Islet of Langerhans (tissue), 1 donor: ENCODE data around the gene BARHL2.

Experiments used
- FAIRE-seq: peaks from one replicate; lab custom pipeline; 2011; peaks lifted over from hg19 to GRCh38; lab: Jason Lieb, UNC

BARHL2 gene

DNA sequence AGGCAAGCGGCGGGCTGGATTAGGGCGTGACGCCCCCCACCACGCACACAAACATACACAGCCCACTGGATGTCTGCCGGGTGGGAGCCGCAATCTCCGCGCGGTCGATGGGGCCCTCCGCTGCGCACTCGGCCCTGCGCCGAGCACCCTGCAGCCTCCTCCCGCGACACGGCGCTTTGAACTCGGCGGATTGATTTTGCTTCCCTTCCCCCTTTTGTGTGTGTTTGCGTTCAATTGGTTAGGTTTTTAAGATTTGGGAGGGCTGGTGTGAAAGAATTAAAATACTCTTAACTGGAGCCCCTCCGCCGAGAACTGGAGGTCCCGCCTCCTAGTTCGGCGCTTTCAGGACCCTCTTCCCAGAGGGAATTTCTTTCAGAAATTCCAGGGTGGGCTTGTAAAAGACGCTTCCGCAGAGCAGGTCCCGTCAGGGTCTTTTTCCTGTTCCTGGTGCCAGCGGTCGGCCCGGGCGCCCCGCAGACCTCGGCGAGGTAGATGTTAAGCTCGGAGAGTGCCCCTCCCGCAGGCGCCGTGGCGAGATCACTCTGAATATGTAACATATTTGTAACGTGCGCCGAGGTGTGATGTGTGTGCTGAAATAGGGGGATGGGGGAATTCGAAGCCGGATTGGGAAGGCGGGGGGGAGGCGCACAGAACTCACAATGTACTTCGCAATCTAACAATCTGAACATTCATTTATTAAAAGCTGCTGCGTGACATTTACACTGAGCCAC is 8.0 kb upstream of the BARHL2 start:
- FAIRE-seq = no peak

GRCh38 chr1:90724361-90724760 is 7.3 kb upstream of the BARHL2 start:
- FAIRE-seq = no peak

DNA sequence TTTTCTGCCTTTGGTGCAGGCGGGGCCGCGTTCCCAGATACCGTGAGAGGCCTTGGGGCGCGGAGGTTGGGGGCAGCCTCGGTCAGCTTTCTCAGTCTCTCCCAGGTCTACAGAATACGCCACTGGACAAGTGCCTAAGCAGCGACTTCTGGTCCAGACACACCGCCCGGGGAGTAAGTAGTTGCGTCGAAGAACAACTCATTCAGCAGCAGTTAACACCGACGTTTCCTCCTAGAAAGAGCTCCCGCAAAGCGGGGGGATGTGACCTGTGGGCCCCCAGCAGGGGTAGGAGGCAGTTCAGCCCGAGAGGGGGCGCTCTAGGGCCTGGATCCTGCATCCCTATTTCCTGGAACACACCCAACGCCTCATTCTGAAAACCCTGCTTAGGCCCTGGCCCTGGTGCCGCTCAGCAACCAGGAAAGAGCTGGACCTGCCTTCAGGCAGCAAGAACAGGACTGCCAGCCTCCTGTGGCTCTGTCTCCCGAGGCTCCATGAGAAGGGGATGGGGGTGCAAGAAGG is 6.5 kb upstream of the BARHL2 start:
- FAIRE-seq = no peak

GRCh38 chr1:90722874-90723589 is 5.9 kb upstream of the BARHL2 start:
- FAIRE-seq = no peak

DNA sequence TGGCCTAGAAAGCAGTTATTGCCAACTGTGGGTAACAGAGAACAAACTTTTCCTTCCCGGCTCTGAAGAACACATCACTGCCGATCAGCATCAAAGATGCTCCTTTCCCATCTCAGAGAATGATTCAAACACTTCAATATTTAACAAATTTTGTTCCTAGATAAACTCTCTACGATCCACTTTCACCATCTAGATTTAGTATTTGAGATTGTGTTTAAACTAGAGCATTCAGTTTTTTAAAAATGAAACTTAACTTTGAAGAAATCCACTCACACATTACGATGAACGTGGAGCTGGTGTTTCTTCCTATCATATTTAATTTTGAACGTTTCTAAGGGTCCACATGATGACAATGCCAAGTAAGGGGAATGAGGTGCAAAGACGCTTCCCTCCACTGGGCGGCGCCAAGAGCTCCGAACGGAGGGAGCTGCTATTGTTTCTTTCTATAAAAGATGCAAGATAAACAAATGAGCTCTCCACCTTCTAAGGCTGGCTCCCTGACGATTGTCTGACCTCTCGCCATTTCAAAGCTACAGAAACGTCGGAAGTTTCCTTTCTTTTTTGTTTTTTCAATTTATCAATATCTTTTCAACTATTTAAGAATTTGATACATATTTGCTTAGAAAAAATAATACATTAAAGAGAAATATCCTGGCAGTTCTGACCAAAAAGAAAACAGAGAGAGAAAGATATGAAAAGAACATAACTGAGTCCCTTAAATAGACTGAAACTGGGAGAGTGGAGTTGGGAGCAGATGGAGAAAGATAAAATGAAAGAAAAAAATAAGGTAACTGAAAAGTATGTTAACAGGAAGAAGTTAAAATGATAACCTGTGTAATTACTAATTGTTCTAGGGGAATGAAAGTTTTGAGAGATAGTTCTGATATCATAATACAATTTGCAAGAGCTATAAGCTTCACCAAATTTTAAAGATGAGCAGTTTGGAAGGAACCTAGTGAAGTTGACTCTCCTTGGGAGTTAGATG is 4.4 kb upstream of the BARHL2 start:
- FAIRE-seq = peak; percentile 13

- no peak for FAIRE-seq
These were observed 3.1 kb upstream of the BARHL2 start for GRCh38 chr1:90720145-90720636.

GRCh38 chr1:90719330-90720144 is 2.4 kb upstream of the BARHL2 start:
- no peak for FAIRE-seq

- FAIRE-seq = no peak
These were observed 1.6 kb upstream of the BARHL2 start for GRCh38 chr1:90718411-90719329.

DNA sequence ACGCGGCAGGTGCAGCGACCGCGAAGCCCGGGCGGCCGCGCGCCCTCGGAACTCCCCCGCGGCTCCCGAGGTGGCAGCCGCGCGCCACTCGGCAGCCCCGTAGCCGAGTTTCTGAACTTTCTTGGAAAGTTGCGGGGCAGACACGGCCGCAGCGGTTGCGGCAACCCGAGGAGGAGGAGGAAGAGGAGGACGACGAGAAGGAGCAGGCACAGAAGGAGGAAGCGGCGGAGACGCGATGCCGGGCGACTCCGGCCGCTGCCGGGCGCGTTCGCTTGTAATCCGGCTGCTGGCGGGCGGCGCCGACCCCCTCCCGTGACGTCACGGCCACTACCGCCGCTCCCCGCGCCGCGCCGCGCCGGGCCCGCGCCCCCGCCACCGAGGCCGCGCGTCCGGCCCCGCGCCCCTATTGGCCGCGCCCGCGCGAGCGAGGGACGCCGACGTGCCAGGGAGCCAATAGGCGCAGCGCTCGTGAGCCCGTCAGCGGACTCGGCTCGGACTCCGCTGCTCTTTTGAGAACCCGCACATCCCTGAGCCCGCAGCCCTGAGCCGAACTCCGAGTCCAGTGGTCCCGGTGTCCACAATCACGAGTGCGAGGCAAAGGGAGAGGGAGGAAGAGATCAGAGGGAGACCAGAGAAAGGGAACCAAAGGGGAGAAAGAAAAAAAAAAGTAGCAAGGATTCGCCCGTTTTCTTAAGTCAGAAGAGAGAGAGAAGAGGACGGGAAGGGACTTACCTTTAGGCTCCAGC is 736 bp upstream of the BARHL2 start:
- FAIRE-seq = no peak

DNA sequence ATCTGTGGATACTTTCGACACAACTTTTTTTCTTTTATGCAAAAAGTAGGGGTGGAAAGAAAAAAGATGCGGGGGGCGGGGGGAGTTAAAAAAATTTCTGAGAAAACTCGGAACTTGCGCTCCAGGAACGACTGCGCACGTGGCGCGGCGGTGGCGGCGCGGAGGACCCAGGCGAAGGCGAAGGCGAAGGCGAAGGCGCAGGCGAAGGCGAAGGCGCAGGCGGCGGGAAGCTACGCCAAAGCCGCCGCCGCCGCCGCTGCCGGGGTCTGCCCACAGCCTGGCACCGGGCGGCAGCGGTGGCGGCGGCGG is 208 bp upstream of the BARHL2 start:
- no peak for FAIRE-seq

DNA sequence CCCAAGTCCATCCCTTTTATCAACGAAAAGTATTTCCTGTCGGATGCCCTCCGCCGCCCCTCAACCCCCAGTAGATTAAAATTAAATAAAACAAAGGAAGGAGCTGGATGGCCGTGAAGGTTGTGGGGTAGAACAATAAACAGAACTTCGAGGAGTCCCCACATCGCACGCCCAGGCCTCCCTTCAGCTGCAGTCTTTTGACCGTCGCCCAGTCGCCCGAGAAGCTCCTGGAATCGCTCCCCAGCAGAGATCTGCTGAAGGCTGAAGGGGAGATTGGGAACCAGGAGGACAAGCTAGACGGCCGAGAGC is 905 bp downstream of the BARHL2 start:
- FAIRE-seq = no peak

- FAIRE-seq = no peak
These were observed 1.8 kb downstream of the BARHL2 start for GRCh38 chr1:90715309-90715708.

GRCh38 chr1:90714521-90714951 is 2.6 kb downstream of the BARHL2 start:
- FAIRE-seq = no peak

DNA sequence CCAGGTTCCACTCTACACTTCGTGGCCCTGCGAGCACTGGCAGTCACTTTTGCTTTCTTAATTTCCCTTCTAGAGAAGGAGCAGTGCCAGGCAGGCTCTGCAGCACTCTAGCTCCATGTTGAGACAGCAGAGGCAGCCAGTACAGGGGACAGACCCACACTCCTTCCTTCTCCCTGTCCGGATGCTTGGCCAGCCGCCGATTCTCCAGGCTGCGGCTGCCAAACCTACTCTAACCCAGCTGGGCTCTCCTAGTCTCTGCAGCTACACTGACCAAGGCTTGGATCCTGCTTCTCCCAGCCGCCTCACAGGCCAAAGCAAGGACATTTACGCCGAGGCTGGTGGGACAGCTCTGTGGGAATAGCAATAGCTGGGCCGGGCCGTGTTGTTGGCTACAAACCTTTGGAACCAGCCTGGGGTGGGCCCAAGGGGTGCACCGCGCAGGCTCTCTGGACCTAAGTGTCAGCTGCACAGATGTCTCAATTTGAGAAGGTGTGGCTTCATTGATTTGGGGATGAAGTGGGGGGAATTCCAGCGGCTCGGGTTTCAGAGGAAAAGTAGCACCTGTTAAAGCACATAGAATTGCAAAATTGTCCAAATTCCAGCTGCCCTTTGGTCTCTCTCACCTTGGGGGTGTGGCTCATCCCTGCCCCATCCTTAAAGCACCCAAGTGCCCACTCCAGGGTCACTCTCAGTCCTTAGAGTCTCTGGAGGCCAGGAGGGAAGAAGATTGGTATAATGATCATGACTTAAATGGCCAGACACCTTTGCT is 3.2 kb downstream of the BARHL2 start:
- FAIRE-seq = no peak

- no peak for FAIRE-seq
These were observed 4.0 kb downstream of the BARHL2 start for GRCh38 chr1:90712915-90713730.

DNA sequence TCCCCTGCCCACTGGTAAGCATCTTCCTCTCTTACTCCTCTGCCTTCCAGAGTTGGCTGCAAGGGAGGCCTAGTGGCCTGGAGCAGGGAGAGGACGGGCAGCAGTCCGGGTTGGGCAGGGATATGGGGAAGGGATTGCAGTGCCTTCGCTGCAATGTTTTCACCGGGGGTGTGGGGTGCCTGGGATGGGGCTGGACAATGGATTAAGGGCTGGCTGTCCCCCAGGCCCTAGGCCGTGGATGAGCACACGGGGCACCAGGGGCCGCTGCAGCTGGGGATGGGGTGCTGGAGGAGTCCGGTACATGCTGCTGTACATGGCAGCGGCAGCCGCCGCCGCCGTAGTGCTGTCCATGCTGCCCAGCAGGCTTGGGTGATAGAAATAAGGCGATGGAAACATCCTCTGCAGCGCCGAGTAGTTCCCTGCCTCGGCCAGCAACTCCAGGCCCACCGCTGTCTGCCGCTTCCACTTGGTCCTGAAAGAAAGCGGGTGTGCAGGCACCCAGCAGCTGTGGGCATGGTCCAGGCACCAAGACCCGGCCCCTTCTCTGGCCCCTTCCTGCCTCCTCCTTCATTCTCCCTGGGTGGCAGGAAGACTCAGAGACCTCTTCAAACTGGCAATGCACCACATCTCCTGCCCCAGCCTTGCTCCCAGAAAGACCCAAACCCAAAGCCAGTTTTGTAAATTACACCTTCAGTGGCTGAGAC is 4.8 kb downstream of the BARHL2 start:
- no peak for FAIRE-seq

- FAIRE-seq = no peak
These were observed 5.4 kb downstream of the BARHL2 start for GRCh38 chr1:90711696-90712095.
